Neural crest cell (in vitro differentiated cells): Measurements from ENCODE around the gene ARSJ. TPM values are rescaled to one million over a fixed set of nuclear protein-coding genes. Genes with fewer than 3 reads are reported as not detected.

Experiments used
- DNase-seq: peaks from one replicate; pipeline ENCODE4 v3.0.0; 2021; ENCODE audit warnings: low read depth, mixed read lengths, low spot score
- H3K27ac Mint-ChIP-seq: one replicate; pipeline ENCODE4 v1.8.0; 2021; ENCODE audit warnings: mild to moderate bottlenecking, mixed read lengths; ENCODE audit not compliant: unreplicated experiment
- H3K27me3 Mint-ChIP-seq: 2 replicates; pipeline ENCODE4 v1.8.0; 2021; ENCODE audit warnings: low read depth, mild to moderate bottlenecking, mixed read lengths
- H3K36me3 Mint-ChIP-seq: 2 replicates; pipeline ENCODE4 v1.8.0; 2021; ENCODE audit warnings: low read depth, mild to moderate bottlenecking, mixed read lengths
- H3K4me1 Mint-ChIP-seq: 2 replicates; pipeline ENCODE4 v1.8.0; 2021; ENCODE audit warnings: mixed read lengths
- H3K4me3 Mint-ChIP-seq: one replicate; pipeline ENCODE4 v1.8.0; 2021; ENCODE audit warnings: mild to moderate bottlenecking, mixed read lengths
- H3K9me3 Mint-ChIP-seq: 2 replicates; pipeline ENCODE4 v1.8.0; 2021; ENCODE audit warnings: mixed read lengths
- long read RNA-seq: library from polyadenylated mRNA; unstranded; transcript quantifications from one replicate; pipeline ENCODE4 v2.0.0, GENCODE V29; 2020
- total RNA-seq: library from RNA; stranded (reverse); gene quantifications from 2 replicates; pipeline ENCODE4 v1.2.1, GENCODE V29; 2021
- TF ChIP-seq, protein P1 (sequence below): fragments of 200-600 bp; sonication (generic); conservative IDR thresholded peaks from 2 replicates; pipeline ENCODE4 v1.5.0; 2021; ENCODE audit warnings: antibody characterized with exemption, mild to moderate bottlenecking

The ARSJ gene
- 0.49 and 0.89 TPM in 2 replicates for total RNA-seq
- long read RNA-seq = 0 reads

DNA sequence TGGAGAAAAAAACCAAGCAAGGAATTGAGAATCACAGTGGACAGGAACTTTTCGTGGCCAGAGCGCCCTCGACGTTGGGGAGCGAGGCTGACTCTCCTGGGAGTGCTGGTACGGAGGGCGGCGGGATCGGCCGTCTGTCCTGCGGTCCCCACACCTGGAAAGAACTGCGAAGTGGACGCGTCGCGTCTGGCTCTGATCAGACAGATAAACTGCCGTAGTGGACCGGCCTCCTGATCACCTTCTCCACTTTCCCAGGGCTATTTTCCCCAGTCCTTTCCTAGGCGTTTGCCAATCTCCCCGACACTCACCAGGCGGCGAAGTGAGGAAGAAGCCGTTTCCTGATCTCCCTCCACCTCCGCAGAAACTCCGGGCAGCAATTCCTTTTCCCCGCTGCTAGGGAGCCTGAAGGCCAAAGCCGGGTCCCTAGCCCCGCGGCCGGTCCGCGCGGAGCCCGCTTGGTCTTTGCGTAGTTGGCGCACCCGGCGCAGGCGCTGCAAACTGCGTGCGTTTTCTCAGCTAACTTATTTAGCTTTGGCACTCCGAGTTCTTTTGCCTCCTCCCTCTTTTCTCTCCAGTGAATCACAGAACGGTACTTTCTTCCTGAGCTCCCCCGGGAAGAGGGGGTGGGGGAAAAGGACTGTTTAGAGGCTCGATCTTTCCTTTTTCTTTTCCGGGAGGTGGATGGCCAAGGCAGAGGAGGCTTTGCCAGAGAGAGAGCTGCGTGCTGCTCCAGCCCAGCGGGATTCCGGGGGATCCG is at the start of gene ARSJ:
TSS of gene ARSJ (minus strand) at position 500 of the 757 bp plus-strand sequence. CDS start 813 bp downstream, outside the sequence.
- peaks cover 24% of the 10 kb centered on the region for H3K4me1 Mint-ChIP-seq
- peaks cover 50% of the 10 kb centered on the region for H3K27me3 Mint-ChIP-seq
- no peak within 1 kb of the TSS for H3K27ac Mint-ChIP-seq
- peak; percentile 55 for DNase-seq
- peaks cover 2% of the 10 kb centered on the region for H3K9me3 Mint-ChIP-seq
- peak within 1 kb of the TSS; percentile 92 for H3K4me3 Mint-ChIP-seq
- H3K36me3 Mint-ChIP-seq = no peaks in the 10 kb centered on the region
- TF ChIP-seq, protein P1, sequence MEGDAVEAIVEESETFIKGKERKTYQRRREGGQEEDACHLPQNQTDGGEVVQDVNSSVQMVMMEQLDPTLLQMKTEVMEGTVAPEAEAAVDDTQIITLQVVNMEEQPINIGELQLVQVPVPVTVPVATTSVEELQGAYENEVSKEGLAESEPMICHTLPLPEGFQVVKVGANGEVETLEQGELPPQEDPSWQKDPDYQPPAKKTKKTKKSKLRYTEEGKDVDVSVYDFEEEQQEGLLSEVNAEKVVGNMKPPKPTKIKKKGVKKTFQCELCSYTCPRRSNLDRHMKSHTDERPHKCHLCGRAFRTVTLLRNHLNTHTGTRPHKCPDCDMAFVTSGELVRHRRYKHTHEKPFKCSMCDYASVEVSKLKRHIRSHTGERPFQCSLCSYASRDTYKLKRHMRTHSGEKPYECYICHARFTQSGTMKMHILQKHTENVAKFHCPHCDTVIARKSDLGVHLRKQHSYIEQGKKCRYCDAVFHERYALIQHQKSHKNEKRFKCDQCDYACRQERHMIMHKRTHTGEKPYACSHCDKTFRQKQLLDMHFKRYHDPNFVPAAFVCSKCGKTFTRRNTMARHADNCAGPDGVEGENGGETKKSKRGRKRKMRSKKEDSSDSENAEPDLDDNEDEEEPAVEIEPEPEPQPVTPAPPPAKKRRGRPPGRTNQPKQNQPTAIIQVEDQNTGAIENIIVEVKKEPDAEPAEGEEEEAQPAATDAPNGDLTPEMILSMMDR = peak; percentile 8

DNA sequence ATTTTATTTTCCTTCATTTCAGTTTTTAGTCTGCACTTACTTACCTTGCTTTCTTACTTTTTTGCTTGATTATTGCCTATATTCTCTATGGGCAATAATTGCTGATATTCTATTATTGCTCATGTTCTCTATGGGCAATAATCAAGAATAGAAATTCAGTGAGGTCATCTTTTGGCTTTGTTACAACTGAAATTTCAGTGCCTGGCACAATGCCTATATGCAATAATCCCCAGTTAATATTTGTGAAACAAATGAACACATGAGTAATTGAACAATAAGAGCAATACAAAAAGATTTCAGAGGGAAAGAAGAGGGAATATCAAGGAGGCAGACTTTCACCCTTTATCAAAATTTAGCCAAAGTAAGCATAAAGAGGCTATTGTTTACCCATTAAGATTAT is 48.6 kb upstream of the ARSJ start:
- H3K9me3 Mint-ChIP-seq = no peaks in the 10 kb centered on the region
- no peaks in the 10 kb centered on the region for H3K4me1 Mint-ChIP-seq
- no peaks in the 10 kb centered on the region for H3K36me3 Mint-ChIP-seq
- no peak overlapping the region for H3K4me3 Mint-ChIP-seq
- H3K27ac Mint-ChIP-seq = no peak overlapping the region
- no peaks in the 10 kb centered on the region for H3K27me3 Mint-ChIP-seq
- no peak for DNase-seq
- TF ChIP-seq, protein P1 = no peak

DNA sequence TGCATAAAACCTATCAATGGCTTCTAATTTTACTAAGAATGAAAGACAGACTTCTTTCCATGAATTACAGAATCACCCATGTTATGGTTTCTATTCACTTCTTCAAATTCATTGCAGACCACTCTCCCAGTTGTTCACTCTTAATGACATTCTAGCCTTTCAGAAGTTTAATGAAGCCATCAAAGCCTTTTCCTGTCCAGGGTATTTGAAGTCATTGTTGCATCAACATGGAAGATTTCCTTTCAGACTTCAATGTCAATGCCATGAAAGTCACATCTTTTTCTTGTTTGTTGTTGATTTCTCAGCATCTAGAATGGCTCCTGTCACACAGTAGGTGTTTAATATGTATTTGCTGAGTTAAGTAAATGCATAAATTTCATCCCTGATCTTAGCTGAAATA is 48.1 kb upstream of the ARSJ start:
- no peaks in the 10 kb centered on the region for H3K36me3 Mint-ChIP-seq
- H3K4me3 Mint-ChIP-seq = no peak overlapping the region
- no peaks in the 10 kb centered on the region for H3K27me3 Mint-ChIP-seq
- H3K27ac Mint-ChIP-seq = no peak overlapping the region
- H3K4me1 Mint-ChIP-seq = no peaks in the 10 kb centered on the region
- no peak for DNase-seq
- TF ChIP-seq, protein P1 = no peak
- H3K9me3 Mint-ChIP-seq = no peaks in the 10 kb centered on the region

DNA sequence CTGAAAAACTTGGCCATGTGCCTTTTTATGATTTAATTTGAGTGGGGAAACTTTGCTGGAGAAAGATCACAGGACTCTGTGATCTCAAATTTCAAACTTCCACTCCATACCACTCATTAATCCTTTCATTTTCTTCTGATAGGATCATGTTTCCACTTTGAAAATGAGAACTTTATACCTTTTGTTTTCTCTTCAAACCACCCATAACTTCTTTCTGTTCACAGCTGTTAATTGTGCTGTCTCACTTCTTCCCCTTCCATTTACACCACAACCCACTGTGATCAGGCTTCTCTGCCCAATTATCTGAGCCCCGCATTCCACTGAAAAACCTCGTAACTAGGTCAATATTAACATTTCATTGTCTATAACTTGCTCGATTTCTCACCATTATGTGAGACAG is 47.0 kb upstream of the ARSJ start:
- TF ChIP-seq, protein P1 = no peak
- H3K27ac Mint-ChIP-seq = no peak overlapping the region
- H3K9me3 Mint-ChIP-seq = no peaks in the 10 kb centered on the region
- H3K36me3 Mint-ChIP-seq = no peaks in the 10 kb centered on the region
- no peaks in the 10 kb centered on the region for H3K4me1 Mint-ChIP-seq
- no peaks in the 10 kb centered on the region for H3K27me3 Mint-ChIP-seq
- no peak for DNase-seq
- H3K4me3 Mint-ChIP-seq = no peak overlapping the region

DNA sequence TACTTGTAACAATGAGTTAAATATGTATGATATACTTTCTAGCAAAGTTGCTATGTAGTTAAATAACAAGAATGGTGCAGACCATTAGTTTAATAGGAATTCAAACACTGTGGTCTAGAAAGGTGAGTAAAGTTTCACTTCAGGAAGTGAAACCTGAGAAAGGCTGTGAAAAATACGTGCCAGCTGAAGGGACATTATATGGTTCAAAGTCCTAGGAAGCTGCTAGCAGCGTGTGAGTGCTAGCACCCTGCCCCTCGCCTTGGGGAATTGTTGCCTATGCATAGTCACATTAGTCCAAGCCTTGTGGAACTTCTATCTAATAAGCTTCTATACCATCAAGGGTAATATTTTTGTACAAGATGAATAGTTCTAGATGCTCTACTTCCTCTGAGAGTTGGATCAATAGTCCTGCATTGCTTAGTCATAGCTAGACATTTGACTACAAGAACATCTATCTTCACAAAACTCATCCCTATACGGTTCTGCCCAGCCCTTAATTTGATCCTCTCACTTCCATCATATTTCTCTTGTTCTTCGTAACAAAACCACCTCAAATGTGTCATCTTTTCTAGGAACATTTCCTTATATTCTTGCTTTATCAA is 45.8 kb upstream of the ARSJ start:
- H3K36me3 Mint-ChIP-seq = no peaks in the 10 kb centered on the region
- H3K4me3 Mint-ChIP-seq = no peak overlapping the region
- H3K27ac Mint-ChIP-seq = no peak overlapping the region
- H3K4me1 Mint-ChIP-seq = no peaks in the 10 kb centered on the region
- TF ChIP-seq, protein P1 = no peak
- no peaks in the 10 kb centered on the region for H3K9me3 Mint-ChIP-seq
- H3K27me3 Mint-ChIP-seq = no peaks in the 10 kb centered on the region
- no peak for DNase-seq
